GM03348 (cell line): Measurements from ENCODE around the gene WDFY4.

Experiments
- DNase-seq: peaks from one replicate; pipeline ENCODE4 v3.0.0; 2012; ENCODE audit warnings: low spot score

WDFY4 gene

DNA sequence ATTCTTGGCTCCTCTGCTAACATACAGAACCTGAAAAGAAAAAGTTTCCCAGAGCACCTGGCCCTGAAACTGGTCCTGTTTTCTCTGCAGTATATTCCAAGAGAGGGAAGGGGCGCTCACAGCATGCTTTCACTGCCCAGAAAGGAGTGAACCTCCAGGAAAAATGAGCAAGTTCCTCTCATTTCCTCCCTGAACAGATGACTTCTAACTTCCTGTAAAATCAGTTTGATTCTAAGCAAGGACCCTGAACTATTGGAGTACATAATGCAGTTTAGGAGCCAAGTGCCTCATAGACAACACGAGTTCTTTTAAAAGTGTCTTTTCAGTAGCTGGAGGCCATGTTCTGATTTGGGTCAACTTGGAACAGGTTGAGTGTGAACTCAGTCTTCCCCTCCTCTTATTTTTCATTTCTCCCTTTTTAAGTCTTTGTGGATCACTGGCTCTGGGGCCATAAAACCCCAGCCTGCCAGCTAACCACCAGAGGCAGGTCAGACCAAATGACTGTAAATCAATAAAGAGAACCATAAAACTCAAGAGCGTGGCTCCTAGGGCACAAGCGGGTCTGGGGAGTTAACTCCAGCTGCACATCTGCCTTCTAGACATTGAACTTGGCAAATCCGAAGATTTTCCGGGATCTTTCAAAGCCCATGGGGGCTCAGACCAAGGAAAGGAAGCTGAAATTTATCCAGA, 260.9 kb downstream of the WDFY4 start:
- no peak for DNase-seq

- no peak for DNase-seq
Measured at GRCh38 chr10:48946332-48946731, 261.7 kb downstream of the WDFY4 start.

DNA sequence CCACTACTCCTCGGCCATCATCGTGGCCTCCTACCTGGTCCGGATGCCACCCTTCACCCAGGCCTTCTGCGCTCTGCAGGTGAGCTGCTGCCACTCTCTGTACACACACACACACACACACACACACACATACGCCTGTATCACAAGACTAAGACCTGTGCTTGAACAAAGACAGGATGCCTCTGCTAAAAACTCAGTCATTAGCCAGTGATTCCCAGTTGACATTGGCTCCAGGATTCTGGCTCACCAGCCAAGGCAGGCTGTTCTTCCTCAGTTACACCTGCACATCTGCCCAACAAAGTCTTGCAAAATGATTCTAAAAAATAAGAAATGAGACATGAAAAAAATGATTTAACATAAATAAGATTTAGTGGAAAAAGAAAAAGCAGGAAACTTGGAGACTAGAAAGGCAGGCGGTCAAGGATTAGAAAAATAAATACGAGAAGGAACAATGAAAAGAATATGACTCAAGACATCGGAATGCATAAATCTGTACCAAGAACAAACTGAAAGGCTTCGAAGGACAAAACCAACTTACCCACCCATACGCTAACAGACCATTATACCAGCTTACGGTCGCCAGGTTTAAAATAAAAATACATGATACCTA, 262.3 kb downstream of the WDFY4 start:
- no peak for DNase-seq

DNA sequence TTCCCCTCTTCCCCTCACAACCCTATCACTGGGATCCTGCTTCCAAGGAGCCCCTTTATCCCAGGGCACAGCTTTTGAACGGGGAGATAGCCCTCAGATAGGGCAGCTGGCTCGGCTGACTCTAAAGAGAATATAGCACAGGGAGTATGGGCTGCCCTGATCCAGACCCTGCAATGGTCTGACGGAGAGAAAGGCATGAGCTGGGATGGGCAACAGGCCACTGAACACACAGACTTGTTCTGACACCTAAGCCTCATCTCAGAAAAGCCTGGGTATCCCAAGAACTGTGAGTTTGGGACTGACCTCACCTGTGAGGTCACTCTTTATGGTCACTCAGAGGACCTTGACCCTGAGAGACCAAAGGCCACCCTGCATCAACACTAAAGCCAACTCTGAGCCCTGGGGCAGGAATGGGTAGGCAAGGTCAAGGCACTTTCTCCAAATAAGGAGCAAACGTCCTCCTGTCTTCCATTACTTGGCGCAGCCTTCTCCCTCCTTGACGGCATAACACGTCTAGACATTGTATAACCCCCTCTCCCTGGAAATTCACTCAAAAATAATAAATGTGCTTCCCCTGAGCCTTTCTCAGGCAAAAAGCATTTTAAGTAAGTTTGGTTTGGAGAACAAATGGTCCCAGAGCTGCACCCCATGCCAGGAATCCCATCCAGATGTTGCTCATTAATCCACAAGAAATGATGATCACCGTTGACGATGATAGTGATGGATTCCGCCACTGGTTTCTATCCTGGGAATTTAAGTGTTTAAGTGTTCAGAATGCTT, 263.2 kb downstream of the WDFY4 start:
- DNase-seq, result no peak

GRCh38 chr10:48948470-48949037, 263.9 kb downstream of the WDFY4 start:
- no peak for DNase-seq

DNA sequence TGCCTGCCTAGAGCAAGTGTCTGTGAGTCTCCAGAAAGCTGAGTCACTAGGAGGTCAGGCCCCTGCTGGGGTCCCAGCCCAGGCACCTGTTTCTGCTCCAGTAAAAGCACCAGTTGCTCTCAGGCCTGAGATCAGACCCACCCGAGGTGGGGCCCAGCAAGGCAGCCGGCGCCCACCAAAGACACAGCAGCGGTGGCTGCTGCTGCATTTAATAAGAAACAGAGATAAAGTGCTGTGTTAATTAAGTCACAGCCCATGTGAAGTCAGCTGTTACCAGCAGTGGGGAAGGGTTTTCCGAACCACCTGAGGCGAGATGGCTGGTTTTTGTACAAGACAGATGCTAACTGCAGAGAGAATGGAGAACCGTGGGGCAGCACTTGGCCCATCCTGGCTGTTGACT, 267.0 kb downstream of the WDFY4 start:
- no peak for DNase-seq

- no peak for DNase-seq
Measured at GRCh38 chr10:48957361-48958151, 272.9 kb downstream of the WDFY4 start.

GRCh38 chr10:48958598-48959190, 274.0 kb downstream of the WDFY4 start:
- no peak for DNase-seq

GRCh38 chr10:48964038-48964437, 279.4 kb downstream of the WDFY4 start:
- no peak for DNase-seq

GRCh38 chr10:48965460-48965859, 280.8 kb downstream of the WDFY4 start:
- DNase-seq, result no peak

GRCh38 chr10:48968036-48968435, 283.4 kb downstream of the WDFY4 start:
- DNase-seq, result no peak

GRCh38 chr10:48970046-48970445, 285.4 kb downstream of the WDFY4 start:
- DNase-seq, result no peak

DNA sequence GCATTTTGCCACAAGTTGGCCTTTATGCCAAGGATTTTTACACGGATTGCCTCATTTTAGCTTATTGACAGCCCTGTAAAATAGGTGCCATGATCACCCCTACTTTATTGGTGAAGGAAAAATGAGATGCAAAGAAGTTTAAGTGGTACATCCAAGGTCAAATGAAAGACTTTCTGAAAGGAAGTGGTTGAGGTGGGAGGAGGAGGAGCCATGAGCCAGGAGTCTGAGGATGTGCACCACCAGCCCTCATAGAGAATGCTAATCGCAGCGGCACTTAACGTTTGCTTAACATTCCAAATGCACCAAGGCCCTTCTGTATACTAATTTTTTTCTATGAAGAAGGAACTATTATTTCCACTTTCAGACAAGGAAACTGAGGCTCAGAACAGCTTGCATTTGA, 286.0 kb downstream of the WDFY4 start:
- no peak for DNase-seq

DNA sequence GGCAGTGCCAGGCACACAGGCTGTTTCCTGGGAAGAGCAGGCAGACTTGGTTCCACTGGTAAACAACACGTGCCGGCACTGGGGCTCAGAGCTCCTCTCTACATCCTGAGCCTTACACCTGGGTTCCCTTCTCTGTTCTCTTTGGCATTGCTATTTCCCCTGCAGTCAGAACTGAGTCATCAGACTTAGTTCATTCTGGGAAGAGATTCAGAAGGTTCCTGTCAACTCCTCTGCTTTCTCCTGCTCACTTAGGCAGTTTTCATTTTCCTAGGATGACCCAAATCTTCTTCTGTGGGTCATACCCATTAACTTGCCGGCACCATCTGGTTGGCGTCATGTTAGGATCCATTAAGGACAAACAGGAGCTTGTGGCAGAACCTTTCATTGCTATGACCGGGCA, 288.4 kb downstream of the WDFY4 start:
- DNase-seq, result peak; percentile 30

DNA sequence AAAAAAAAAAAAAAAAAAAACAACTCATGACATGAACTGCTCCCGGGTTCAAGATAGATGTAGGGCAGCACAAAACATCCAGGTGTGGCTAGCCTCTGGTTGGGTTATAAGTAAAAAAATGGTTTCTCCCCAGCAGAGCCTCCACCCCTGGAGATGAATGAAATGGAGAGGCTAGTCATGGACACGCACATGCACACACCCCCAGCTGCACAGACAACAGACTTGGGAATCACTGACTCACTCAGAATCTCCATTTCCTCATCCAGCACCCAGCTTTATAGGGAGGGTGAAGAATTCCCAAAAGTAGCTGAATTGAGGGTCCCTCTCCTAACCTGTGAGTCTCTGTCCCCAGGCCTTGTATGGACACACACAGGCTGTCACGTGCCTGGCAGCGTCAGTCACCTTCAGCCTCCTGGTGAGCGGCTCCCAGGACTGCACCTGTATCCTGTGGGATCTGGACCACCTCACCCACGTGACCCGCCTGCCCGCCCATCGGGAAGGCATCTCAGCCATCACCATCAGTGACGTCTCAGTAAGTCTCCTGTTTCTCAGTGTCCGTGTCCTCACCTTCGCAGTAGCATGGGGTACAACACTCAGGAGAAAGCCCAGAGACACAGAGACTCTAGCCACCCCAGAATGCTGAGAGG, 290.0 kb downstream of the WDFY4 start:
- no peak for DNase-seq

- DNase-seq, result peak; percentile 27
Measured at GRCh38 chr10:48976196-48976595, 291.5 kb downstream of the WDFY4 start.

DNA sequence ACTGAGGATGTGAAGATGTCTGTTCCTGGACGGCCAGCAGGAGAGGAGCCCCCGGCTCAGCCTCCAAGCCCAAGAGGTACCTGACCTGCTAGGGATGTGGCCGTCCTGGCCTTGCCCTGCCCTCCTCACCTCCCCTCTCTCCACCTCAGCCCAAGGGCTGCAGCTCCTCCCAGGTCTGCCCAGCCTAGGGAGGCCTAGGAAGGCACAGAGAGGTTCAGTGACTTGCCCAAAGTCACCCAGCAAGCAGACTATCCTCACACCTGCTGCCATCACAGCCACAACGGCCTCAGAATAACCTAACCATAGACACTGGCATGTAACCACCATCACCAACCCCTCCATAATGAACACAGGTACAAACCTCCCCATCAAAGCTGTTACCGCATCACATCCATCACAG, 293.6 kb downstream of the WDFY4 start:
- no peak for DNase-seq

DNA sequence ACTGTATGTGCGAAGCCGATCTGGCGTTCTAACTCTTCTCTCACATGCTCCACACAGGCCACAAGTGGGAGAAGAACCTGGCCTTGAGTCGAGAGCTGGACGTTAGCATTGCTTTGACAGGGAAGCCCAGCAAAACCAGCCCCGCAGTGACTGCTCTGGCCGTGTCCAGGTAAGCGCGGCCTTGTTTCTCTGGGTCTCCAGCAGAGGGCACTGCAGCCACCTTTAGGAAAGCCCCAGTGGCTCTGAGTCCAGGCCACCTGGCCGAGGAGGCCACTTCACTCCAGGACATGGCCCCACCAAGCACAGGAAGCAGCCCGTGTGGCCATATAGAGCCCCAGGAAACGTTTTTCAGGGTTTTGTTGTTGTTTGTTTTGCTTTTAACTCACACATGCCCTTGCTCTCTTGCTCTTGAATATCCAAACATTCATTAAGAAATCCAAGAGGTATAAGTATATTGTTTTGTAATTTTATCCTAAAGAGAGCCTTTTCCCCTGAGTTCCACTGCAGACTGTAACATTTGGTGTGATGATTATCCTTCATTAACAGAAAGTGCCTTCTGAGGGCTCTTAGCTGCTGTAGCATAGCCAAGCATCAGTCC, 296.7 kb downstream of the WDFY4 start:
- DNase-seq, result peak; percentile 81

- DNase-seq, result no peak
Measured at GRCh38 chr10:48982584-48982983, 297.9 kb downstream of the WDFY4 start.

GRCh38 chr10:48983648-48984351, 299.1 kb downstream of the WDFY4 start:
- DNase-seq, result no peak
